ENCODE measurements around the gene TCERG1L.

Gene TCERG1L, protein sequence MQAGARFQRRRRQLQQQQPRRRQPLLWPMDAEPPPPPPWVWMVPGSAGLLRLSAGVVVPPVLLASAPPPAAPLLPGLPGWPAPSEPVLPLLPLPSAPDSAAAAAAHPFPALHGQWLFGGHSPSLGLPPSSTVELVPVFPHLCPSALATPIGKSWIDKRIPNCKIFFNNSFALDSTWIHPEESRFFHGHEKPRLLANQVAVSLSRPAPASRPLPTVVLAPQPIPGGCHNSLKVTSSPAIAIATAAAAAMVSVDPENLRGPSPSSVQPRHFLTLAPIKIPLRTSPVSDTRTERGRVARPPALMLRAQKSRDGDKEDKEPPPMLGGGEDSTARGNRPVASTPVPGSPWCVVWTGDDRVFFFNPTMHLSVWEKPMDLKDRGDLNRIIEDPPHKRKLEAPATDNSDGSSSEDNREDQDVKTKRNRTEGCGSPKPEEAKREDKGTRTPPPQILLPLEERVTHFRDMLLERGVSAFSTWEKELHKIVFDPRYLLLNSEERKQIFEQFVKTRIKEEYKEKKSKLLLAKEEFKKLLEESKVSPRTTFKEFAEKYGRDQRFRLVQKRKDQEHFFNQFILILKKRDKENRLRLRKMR

DNA sequence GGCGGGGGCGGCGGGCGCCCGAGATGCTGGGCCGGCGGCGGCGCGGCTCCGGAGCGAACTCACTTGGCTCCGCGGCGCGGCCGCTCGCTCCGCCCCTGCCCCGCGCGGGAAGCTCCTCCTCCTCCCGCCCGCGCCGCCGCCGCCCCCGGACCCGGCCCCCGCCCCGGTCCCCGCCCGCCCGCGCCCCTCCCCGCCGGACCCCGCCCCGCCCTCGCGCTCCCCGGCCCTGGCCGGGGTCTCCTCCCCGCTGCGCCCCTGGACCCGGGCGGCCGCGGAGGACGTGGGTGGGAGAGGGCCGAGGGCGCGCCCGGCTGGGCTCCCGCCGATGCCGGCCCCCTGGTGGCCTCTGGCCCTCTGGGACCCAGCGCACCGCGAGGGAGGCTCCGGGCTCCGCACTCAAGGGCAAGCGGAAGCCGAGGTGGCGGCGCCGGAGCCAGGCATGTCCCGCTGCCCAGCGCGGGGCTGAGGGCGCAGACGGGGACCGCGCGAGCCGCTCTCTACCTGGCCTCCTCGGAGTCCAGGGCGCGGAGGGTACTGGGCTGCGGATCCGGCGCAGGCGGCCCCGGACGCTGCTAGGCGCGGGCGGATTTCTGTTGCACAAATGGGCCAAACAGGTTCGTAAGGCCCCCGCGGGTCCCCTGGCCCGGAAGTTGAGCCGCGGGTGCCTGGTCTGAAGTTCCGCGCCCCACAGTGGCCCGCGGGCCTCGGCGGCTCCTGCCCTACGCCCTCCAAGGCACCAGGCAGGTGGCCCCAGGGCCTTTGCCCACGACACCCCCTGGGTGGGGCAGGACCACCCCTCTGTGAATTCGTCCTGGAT lies at the start of gene TCERG1L:
Gene TCERG1L, minus strand, starts transcription at position 61 of the 817 bp plus-strand sequence. CDS start 86 bp downstream, outside the sequence.
- no peak for TF ChIP-seq CTCF (IDR thresholded peaks at IDR 0.05)

DNA sequence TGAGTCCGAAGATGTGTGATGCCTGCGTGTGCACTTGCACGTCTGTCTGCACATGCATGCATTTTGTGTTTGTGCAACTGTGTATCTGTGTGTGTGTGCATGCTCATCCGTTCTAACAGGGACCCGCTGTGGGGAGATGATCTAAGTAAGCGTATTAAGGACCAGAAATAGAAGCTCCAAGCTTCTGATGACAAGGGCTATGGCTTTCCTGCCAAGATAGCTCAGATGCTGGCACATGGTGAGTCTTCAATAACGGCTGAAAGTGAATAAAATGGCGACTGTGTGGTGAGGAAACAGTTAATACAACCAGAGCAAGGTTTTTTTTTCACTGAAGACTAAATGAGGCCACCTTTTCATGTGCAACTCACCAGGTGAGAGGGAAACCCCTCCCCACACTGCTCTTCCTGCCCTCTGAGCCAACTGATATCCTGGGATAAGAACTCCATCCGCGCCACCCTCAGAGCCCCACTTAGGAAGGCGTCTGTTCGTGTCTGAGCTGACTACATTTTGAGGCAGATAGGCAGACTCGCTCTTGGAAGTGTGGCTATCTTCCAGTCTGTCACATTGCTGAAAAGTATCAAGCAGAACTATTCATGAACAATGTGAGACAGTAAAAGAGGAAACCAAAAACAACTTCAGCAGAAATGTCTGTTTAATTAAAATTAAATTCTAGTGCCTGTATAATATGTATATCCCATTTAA lies 47.4 kb upstream of the TCERG1L start:
- TF ChIP-seq CTCF (IDR thresholded peaks at IDR 0.05): no peak

- no peak for TF ChIP-seq CTCF (IDR thresholded peaks at IDR 0.05)
These were observed 44.9 kb upstream of the TCERG1L start for GRCh38 chr10:131356442-131356841.

GRCh38 chr10:131355881-131356280 lies 44.4 kb upstream of the TCERG1L start:
- TF ChIP-seq CTCF (IDR thresholded peaks at IDR 0.05): no peak

DNA sequence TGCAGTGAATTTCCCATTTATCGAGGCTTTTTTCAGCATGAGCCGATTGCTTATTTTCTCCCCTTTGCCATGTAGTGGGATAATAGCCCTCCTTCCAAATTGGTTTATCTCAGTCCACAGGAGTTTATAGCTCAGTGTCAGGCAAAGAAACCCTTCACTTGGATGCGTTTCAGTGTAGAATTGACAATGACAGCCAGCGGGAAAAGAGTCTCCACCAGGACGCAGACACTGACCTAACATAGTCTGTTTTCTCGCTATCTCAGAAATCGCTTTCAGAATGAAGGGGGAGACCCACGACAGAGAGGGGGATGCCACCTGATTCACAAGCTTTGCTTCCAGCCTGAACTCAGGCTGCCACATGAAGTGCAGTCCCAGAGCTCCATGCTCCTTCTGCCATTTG lies 43.5 kb upstream of the TCERG1L start:
- TF ChIP-seq CTCF (IDR thresholded peaks at IDR 0.05): no peak

DNA sequence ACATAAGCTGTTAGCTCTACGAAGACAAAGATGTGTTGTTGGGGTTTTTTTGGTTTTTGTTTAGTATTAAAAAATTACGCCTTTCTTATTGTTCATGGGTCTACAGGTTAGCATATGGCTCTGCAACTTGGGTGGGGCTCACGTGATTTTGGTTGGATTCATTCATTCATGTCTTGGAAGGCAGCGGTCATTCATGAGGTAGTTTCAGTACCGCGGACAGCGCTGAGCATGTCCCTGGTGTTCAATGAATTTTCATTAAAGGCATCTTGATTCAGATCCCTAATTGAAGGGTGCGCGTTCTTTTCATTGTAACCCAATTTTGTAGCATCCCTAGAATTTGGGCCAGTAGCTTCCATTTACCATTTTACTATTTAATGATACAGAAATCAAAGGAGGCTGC lies 42.9 kb upstream of the TCERG1L start:
- no peak for TF ChIP-seq CTCF (IDR thresholded peaks at IDR 0.05)

DNA sequence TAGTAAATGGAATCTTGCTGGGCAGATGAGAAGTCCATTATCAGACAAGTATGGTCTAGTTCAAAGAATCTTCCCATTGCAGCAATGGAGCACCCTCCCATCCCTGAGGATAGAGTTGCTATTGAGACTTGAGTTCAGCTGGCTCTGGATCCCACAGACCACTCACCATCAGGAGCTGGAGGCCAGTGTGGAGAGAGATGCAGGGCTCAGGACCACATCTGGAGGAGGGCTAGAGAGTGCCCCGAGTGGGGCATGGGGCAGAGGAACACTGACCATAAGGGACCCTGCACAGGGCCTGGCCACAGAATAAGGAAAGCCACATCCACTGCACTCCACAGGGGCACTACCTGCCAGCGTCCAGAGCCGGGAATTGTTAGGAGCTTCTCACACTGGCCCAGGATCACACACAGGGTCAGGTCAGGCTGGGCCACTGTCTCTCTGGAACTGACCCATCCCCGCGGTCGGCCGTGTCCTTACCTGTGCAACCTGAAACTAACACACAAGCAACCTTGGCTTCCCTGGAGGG lies 41.3 kb upstream of the TCERG1L start:
- TF ChIP-seq CTCF (IDR thresholded peaks at IDR 0.05): no peak

Data from LNCAP (cell line).